AG09319 (cell line): ENCODE measurements around the gene GNAT1.
"Not testable (repeated sequence)": the region's sequence is repeated elsewhere in the genome, so short reads cannot be mapped to it uniquely, and the experiment has no call there.

Experiments used
- DNase-seq: peaks from one replicate; pipeline ENCODE4 v3.0.0-alpha.2; 2010; ENCODE audit warnings: low read depth; ENCODE audit errors: extremely low read depth
- TF ChIP-seq, protein P1 (sequence below): IDR thresholded peaks from 2 replicates; pipeline ENCODE4 v1.5.1; 2011; ENCODE audit warnings: low read depth, mild to moderate bottlenecking, inconsistent platforms, low read length, moderate library complexity

Gene GNAT1

DNA sequence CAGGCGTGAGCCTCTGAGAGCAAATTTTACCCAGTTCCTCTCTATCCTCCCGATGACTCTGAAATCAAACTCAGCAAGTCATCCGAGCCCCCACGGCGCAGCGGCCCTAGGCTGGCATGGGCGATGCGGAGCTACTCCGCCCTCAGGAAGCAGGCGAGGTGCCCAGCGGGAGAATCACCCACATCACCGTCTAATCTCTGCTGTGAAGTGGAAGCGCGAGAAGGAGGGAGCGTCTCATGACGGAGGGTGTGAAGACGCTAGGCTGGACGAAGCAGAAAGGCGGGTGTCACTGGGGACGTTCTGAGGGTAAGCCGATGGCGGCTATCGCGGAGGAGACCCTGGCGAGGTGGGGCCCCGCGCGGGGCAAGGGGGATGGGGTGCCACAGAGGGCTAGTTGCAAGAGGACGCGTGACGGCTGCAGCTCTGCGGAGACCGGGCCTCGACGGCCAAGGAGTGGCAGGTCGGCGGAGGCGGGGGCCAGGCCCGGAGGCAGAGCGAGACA, 35.5 kb downstream of the GNAT1 start:
- DNase-seq = no peak

GRCh38 chr3:50227390-50228183, 36.2 kb downstream of the GNAT1 start:
- peak; percentile 38 for DNase-seq
- TF ChIP-seq, protein P1, sequence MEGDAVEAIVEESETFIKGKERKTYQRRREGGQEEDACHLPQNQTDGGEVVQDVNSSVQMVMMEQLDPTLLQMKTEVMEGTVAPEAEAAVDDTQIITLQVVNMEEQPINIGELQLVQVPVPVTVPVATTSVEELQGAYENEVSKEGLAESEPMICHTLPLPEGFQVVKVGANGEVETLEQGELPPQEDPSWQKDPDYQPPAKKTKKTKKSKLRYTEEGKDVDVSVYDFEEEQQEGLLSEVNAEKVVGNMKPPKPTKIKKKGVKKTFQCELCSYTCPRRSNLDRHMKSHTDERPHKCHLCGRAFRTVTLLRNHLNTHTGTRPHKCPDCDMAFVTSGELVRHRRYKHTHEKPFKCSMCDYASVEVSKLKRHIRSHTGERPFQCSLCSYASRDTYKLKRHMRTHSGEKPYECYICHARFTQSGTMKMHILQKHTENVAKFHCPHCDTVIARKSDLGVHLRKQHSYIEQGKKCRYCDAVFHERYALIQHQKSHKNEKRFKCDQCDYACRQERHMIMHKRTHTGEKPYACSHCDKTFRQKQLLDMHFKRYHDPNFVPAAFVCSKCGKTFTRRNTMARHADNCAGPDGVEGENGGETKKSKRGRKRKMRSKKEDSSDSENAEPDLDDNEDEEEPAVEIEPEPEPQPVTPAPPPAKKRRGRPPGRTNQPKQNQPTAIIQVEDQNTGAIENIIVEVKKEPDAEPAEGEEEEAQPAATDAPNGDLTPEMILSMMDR = peak; percentile 44

More for the DNA sequence above, 35.5 kb downstream of the GNAT1 start:
- TF ChIP-seq, protein P1 = no peak

DNA sequence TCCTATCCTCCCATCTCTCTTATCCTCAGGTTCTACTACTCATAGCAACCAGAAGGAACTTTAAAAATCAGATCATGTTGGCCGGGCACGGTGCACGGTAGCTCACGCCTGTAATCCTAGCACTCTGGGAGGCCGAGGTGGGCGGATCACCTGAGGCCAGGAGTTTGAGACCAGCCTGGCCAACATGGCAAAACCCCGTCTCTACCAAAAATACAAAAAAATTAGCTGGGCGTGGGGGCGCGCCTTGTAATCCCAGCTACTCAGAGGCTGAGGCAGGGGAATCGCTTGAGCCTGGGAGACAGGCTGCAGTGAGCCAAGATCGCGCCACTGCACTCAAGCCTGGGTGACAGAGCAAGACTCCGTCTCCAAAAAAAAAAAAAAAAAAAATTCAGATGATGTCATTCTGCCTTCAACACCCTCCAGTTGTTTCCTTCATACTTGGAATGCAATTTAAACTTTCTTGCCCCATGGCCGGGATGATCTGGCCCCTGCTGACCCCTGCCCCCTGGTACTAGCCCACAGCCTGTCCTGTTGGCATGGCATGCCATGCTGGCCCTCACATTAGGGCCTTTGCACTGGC, 36.9 kb downstream of the GNAT1 start:
- DNase-seq = not testable (repeated sequence)

- TF ChIP-seq, protein P1 = no peak
- DNase-seq = no peak
Observed at GRCh38 chr3:50229490-50229889, 38.1 kb downstream of the GNAT1 start.

- TF ChIP-seq, protein P1 = no peak
- no peak for DNase-seq
Observed at GRCh38 chr3:50230104-50230793, 38.8 kb downstream of the GNAT1 start.

- no peak for DNase-seq
- TF ChIP-seq, protein P1 = no peak
Observed at GRCh38 chr3:50230794-50231125, 39.4 kb downstream of the GNAT1 start.

GRCh38 chr3:50231581-50231980, 40.2 kb downstream of the GNAT1 start:
- no peak for DNase-seq
- TF ChIP-seq, protein P1 = no peak
